ENCODE data around the gene SYCN.
A peak's percentile ranks its signal among the peaks of the same experiment; 100 is the strongest.
"Not testable (repeated sequence)": the region's sequence is repeated elsewhere in the genome, so short reads cannot be mapped to it uniquely, and the experiment has no call there.

The SYCN gene

DNA sequence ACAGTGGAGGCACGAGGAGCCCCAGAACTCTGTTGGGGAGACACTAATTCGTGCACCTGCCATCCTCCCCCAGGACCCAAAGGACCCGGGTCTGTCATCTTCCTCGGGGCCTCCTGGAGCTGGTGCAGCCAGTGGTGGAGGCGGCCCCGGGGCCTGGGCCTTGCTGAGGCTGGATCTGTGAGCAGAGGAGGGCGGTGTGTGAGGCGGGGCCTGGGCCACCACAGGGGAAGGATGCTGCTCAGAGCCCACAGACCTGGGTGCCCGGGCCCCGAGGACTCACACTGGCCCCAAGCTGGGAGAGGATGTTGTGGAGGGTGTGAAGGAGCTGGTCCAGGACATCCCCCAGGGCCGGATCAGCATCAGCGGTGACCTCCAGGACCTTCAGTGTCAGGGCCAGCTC lies 32.5 kb upstream of the SYCN start:
- H3K9me3 ChIP-seq (replicated peaks in 1 of 11), result no peaks in the 10 kb centered on the region
- no peaks in the 10 kb centered on the region for H3K36me3 ChIP-seq
- H3K9ac ChIP-seq, result no peak overlapping the region; a peak in 1 of 22 replicates
- no peaks in the 10 kb centered on the region for H4K20me1 ChIP-seq
- no peak for TF ChIP-seq Cebpa-rat (IDR thresholded peaks at IDR 0.05)
- H3K27me3 ChIP-seq, result no peaks in the 10 kb centered on the region
- peak overlapping the region in 4 of 11 experiments; percentile 12 to 77 (median 28); a peak in 6 of 22 replicates for H3K4me2 ChIP-seq
- H3K27ac ChIP-seq, result no peak overlapping the region
- no peak overlapping the region for H3K4me3 ChIP-seq
- H3K4me1 ChIP-seq, result peaks cover 6 to 40% (median 24%) of the 10 kb centered on the region in 10 experiments

DNA sequence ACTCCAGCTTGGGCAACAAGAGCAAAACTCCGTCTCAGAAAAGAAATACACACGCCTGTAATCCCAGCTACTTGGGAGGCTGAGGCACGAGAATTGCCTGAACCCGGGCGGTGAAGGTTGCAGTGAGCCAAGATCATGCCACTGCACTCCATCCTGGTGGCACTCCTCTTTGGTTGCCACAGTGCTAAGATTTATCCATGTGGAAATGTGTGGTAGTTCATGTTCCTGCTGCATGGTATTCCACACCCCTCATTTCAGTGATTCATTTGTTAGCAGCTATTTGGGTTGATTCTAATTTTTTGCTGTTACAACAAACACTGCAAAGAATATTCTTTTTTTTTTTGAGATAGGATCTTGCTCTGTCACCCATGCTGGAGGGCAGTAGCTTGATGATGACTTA lies 28.6 kb upstream of the SYCN start:
- Histone ChIP-seq H3K27me3 (no peaks in the 10 kb centered on the region), H3K9ac (no peak overlapping the region), H3K9me3 (replicated peaks in 1 of 11) (peaks cover 0 to 4% (median 0%) of the 10 kb centered on the region in 11 experiments; a peak in 1 of 22 replicates), H4K20me1 (no peaks in the 10 kb centered on the region), H3K4me3 (no peak overlapping the region), H3K27ac (no peak overlapping the region), H3K4me1 (peaks cover 5 to 18% (median 12%) of the 10 kb centered on the region in 10 experiments), H3K4me2 (no peak overlapping the region), H3K36me3 (no peaks in the 10 kb centered on the region)
- TF ChIP-seq Cebpa-rat (IDR thresholded peaks at IDR 0.05), result no peak

DNA sequence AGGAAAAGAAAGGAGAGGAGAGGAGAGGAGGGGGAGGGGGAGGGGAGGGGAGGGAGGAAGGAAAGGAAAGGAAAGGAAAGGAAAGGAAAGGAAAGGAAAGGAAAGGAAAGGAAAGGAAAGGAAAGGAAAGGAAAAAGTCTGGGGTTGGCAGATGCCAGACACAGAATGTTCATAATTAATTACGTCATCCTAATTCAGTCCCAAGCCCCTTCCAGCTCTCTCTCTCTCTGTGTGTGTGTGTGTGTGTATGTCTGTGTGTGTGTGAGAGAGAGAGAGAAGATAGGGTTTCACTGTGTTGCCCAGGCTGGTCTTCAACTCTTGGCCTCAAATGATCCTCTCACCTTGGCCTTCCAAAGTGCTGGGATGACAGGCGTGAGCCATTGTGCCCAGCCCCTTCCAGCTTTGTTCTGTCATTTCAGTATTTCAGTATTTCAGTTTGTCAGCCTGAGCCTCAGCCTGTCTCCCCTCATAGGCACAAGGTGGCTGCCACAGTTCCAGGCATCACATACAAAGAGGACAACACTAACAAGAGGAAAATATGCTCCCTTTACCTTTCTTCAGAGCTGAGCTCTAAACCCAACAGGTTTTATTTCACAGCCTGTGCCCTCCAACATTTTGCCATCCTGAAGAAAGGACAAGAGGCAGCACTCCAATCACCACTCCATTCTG lies 26.2 kb upstream of the SYCN start:
- H3K27ac ChIP-seq, result no peak overlapping the region
- H3K9me3 ChIP-seq (replicated peaks in 1 of 11), result peaks cover 0 to 4% (median 0%) of the 10 kb centered on the region in 11 experiments; a peak in 1 of 22 replicates
- no peak for TF ChIP-seq Cebpa-rat (IDR thresholded peaks at IDR 0.05)
- no peaks in the 10 kb centered on the region for H4K20me1 ChIP-seq
- H3K4me2 ChIP-seq, result no peak overlapping the region
- H3K9ac ChIP-seq, result no peak overlapping the region
- no peaks in the 10 kb centered on the region for H3K36me3 ChIP-seq
- no peak overlapping the region for H3K4me3 ChIP-seq
- no peaks in the 10 kb centered on the region for H3K27me3 ChIP-seq
- peaks cover 0 to 3% (median 0%) of the 10 kb centered on the region in 10 experiments; a peak in 1 of 20 replicates for H3K4me1 ChIP-seq

- Histone ChIP-seq H3K27ac (no peak overlapping the region), H3K4me2 (peak overlapping the region in 1 of 11 experiments; percentile 45; a peak in 2 of 22 replicates), H3K9ac (no peak overlapping the region), H3K9me3 (replicated peaks in 1 of 11) (no peaks in the 10 kb centered on the region), H3K27me3 (no peaks in the 10 kb centered on the region), H3K36me3 (no peaks in the 10 kb centered on the region), H3K4me3 (no peak overlapping the region), H4K20me1 (no peaks in the 10 kb centered on the region; a peak in 1 of 22 replicates), H3K4me1 (peaks cover 0 to 11% (median 6%) of the 10 kb centered on the region in 10 experiments; a peak in 8 of 20 replicates)
- no peak for TF ChIP-seq Cebpa-rat (IDR thresholded peaks at IDR 0.05)
Observed at GRCh38 chr19:39224910-39225309, 20.8 kb upstream of the SYCN start.

- no peaks in the 10 kb centered on the region for H3K9me3 ChIP-seq (replicated peaks in 1 of 11)
- no peaks in the 10 kb centered on the region for H3K36me3 ChIP-seq
- H3K9ac ChIP-seq, result no peak overlapping the region
- H3K27ac ChIP-seq, result no peak overlapping the region
- peaks cover 0 to 11% (median 6%) of the 10 kb centered on the region in 10 experiments; a peak in 8 of 20 replicates for H3K4me1 ChIP-seq
- TF ChIP-seq Cebpa-rat (IDR thresholded peaks at IDR 0.05), result no peak
- H3K4me2 ChIP-seq, result no peak overlapping the region
- H4K20me1 ChIP-seq, result no peaks in the 10 kb centered on the region; a peak in 1 of 22 replicates
- H3K27me3 ChIP-seq, result no peaks in the 10 kb centered on the region
- no peak overlapping the region for H3K4me3 ChIP-seq
Observed at GRCh38 chr19:39223703-39224279, 19.7 kb upstream of the SYCN start.

- not testable (repeated sequence) for H3K27ac ChIP-seq; H3K4me3 ChIP-seq; H3K9ac ChIP-seq; H3K9me3 ChIP-seq (replicated peaks in 1 of 11); H3K27me3 ChIP-seq; H3K36me3 ChIP-seq; H3K4me1 ChIP-seq; H4K20me1 ChIP-seq; H3K4me2 ChIP-seq
Observed at GRCh38 chr19:39219108-39219507, 15.0 kb upstream of the SYCN start.

GRCh38 chr19:39218230-39219007 lies 14.4 kb upstream of the SYCN start:
- H3K4me1 ChIP-seq, result peaks cover 0 to 7% (median 0%) of the 10 kb centered on the region in 10 experiments; a peak in 3 of 20 replicates
- H3K9me3 ChIP-seq (replicated peaks in 1 of 11), result no peaks in the 10 kb centered on the region
- H3K4me3 ChIP-seq, result no peak overlapping the region
- no peak overlapping the region for H3K27ac ChIP-seq
- no peak for TF ChIP-seq Cebpa-rat (IDR thresholded peaks at IDR 0.05)
- no peak overlapping the region for H3K4me2 ChIP-seq
- H3K36me3 ChIP-seq, result no peaks in the 10 kb centered on the region
- H4K20me1 ChIP-seq, result no peaks in the 10 kb centered on the region; a peak in 2 of 22 replicates
- H3K9ac ChIP-seq, result no peak overlapping the region
- no peaks in the 10 kb centered on the region for H3K27me3 ChIP-seq

- Histone ChIP-seq H3K4me1 (peaks cover 0 to 7% (median 0%) of the 10 kb centered on the region in 10 experiments; a peak in 3 of 20 replicates), H3K4me3 (no peak overlapping the region), H3K36me3 (no peaks in the 10 kb centered on the region), H3K27me3 (no peaks in the 10 kb centered on the region), H3K27ac (no peak overlapping the region), H3K9ac (no peak overlapping the region), H4K20me1 (no peaks in the 10 kb centered on the region; a peak in 2 of 22 replicates), H3K4me2 (no peak overlapping the region), H3K9me3 (replicated peaks in 1 of 11) (no peaks in the 10 kb centered on the region)
- TF ChIP-seq Cebpa-rat (IDR thresholded peaks at IDR 0.05), result no peak
Observed at GRCh38 chr19:39217094-39217493, 13.0 kb upstream of the SYCN start.

DNA sequence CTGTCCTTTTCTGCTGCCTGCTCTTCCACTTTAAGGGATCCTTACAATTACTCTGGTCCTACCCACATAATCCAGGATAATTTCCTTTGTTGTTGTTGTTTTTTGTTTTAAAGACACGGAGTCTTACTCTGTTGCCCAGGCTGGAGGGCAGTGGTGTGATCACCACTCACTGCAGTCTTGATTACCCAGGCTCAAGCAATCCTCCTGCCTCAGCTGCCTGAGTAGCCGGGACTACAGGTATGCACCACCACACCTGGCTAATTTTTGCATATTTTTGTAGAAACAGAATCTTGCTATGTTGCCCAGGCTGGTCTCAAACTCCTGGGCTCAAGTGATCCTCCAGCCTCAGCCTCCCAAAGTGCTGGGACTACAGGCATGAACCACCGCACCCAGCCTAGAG lies 11.3 kb upstream of the SYCN start:
- H3K4me1 ChIP-seq; H3K27me3 ChIP-seq; H3K4me2 ChIP-seq; H3K9ac ChIP-seq; H3K9me3 ChIP-seq (replicated peaks in 1 of 11); H3K4me3 ChIP-seq; H3K27ac ChIP-seq; H4K20me1 ChIP-seq; H3K36me3 ChIP-seq: not testable (repeated sequence)

All from BLaER1 treated with 17β-estradiol and CSF1 and Interleukin-3, amounts not matched to agents 10 nM and 100 nM (cell line).